ENCODE data around the gene SLF1. TPM values are rescaled to one million over a fixed set of nuclear protein-coding genes. Genes with fewer than 3 reads are reported as not detected.

SLF1 gene
- total RNA-seq, 1 donor from 2014 or later = 17.4 TPM

DNA sequence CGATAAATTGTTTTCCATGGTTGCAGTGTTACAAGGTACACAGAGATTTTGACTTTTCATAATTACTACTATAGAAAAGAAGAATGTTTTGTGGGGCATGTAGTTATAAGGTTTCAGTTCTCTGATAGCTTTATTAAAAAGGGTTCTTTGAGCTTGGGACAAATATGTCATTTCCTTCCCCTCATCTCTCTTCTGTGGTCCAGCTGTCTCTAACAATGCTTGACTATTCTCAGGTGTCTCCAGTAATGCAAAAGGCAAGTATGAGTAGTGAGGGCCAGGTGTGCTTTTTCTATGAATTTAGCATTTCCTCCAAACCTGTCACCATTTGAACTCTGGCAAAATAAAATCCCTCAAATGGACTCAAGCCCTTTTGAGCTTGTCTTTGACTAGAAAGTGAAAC is 84.3 kb downstream of the SLF1 start:
- no peak for TF ChIP-seq CTCF (IDR thresholded peaks at IDR 0.05; ENCODE audit: unreplicated experiment)
- no peaks in the 10 kb centered on the region for H3K9me3 Mint-ChIP-seq (ENCODE audit: low read depth)
- no peaks in the 10 kb centered on the region for H3K27me3 Mint-ChIP-seq
- H3K27ac Mint-ChIP-seq = no peak overlapping the region
- H3K36me3 Mint-ChIP-seq (ENCODE audit: insufficient read depth) = peaks cover 13% of the 10 kb centered on the region
- no peak overlapping the region for H3K4me3 Mint-ChIP-seq (ENCODE audit: low read depth)
- H3K4me1 Mint-ChIP-seq (ENCODE audit: low read depth) = peaks cover 44% of the 10 kb centered on the region
- no peak for DNase-seq (ENCODE audit: low spot score, unreplicated experiment)

GRCh38 chr5:94705427-94705826 is 87.0 kb downstream of the SLF1 start:
- DNase-seq (ENCODE audit: low spot score, unreplicated experiment) = no peak
- Mint-ChIP-seq H3K4me1 (ENCODE audit: low read depth) (peaks cover 41% of the 10 kb centered on the region), H3K9me3 (ENCODE audit: low read depth) (no peaks in the 10 kb centered on the region), H3K4me3 (ENCODE audit: low read depth) (no peak overlapping the region), H3K27ac (peak overlapping the region; percentile 67), H3K27me3 (no peaks in the 10 kb centered on the region), H3K36me3 (ENCODE audit: insufficient read depth) (peaks cover 13% of the 10 kb centered on the region)
- no peak for TF ChIP-seq CTCF (IDR thresholded peaks at IDR 0.05; ENCODE audit: unreplicated experiment)

GRCh38 chr5:94707359-94707758 is 88.9 kb downstream of the SLF1 start:
- peak overlapping the region; percentile 18 for H3K4me3 Mint-ChIP-seq (ENCODE audit: low read depth)
- no peaks in the 10 kb centered on the region for H3K9me3 Mint-ChIP-seq (ENCODE audit: low read depth)
- no peak for TF ChIP-seq CTCF (IDR thresholded peaks at IDR 0.05; ENCODE audit: unreplicated experiment)
- H3K36me3 Mint-ChIP-seq (ENCODE audit: insufficient read depth) = peaks cover 9% of the 10 kb centered on the region
- no peaks in the 10 kb centered on the region for H3K27me3 Mint-ChIP-seq
- DNase-seq (ENCODE audit: low spot score, unreplicated experiment) = no peak
- H3K4me1 Mint-ChIP-seq (ENCODE audit: low read depth) = peaks cover 38% of the 10 kb centered on the region
- peak overlapping the region; percentile 92 for H3K27ac Mint-ChIP-seq

DNA sequence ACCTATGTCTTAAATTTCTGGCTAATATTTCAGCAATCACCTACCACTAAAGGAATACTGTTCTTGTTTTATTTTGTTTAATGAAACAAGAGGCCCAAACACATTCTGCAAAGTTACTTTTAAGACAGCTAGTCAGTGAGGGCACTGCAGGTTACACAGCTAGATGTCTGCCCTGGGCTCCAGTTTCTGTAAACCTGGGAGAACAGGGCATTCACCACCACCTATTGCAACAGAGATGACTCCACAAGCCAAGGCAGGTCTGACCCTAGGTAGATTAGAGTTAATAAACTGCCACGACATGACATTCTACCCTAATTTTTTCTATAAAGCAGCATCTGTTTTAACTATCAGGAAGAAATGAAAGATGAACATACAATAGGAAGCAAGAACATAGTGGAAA is 90.8 kb downstream of the SLF1 start:
- Mint-ChIP-seq H3K27me3 (no peaks in the 10 kb centered on the region), H3K27ac (no peak overlapping the region), H3K36me3 (ENCODE audit: insufficient read depth) (peaks cover 4% of the 10 kb centered on the region), H3K4me1 (ENCODE audit: low read depth) (peaks cover 38% of the 10 kb centered on the region), H3K9me3 (ENCODE audit: low read depth) (no peaks in the 10 kb centered on the region), H3K4me3 (ENCODE audit: low read depth) (no peak overlapping the region)
- no peak for DNase-seq (ENCODE audit: low spot score, unreplicated experiment)
- no peak for TF ChIP-seq CTCF (IDR thresholded peaks at IDR 0.05; ENCODE audit: unreplicated experiment)

DNA sequence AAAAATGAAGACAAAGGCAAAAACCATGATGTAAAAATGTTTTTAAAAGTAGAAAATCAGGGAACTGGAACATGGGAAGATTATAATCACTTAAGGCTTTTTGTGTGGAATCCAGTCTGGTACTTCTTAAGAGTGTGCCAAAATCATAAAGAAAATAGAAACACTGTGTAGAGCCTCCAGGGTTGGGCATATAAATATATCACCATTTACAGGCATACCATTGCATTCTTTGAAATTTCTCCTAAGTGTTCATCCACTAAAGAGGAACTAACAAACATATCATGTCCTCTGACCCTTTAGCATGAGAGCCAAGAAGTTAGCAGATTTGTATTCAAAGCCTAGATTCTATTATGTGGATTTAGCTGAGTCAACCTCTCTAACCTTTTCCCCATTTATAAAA is 93.3 kb downstream of the SLF1 start:
- H3K27me3 Mint-ChIP-seq = no peaks in the 10 kb centered on the region
- no peaks in the 10 kb centered on the region for H3K9me3 Mint-ChIP-seq (ENCODE audit: low read depth)

More for the DNA sequence above, 93.3 kb downstream of the SLF1 start:
- peaks cover 20% of the 10 kb centered on the region for H3K4me1 Mint-ChIP-seq (ENCODE audit: low read depth)
- no peak overlapping the region for H3K27ac Mint-ChIP-seq
- no peak for DNase-seq (ENCODE audit: low spot score, unreplicated experiment)
- peaks cover 4% of the 10 kb centered on the region for H3K36me3 Mint-ChIP-seq (ENCODE audit: insufficient read depth)
- TF ChIP-seq CTCF (IDR thresholded peaks at IDR 0.05; ENCODE audit: unreplicated experiment) = no peak
- H3K4me3 Mint-ChIP-seq (ENCODE audit: low read depth) = no peak overlapping the region
